ENCODE results near the gene ZNF502.

The ZNF502 gene

DNA sequence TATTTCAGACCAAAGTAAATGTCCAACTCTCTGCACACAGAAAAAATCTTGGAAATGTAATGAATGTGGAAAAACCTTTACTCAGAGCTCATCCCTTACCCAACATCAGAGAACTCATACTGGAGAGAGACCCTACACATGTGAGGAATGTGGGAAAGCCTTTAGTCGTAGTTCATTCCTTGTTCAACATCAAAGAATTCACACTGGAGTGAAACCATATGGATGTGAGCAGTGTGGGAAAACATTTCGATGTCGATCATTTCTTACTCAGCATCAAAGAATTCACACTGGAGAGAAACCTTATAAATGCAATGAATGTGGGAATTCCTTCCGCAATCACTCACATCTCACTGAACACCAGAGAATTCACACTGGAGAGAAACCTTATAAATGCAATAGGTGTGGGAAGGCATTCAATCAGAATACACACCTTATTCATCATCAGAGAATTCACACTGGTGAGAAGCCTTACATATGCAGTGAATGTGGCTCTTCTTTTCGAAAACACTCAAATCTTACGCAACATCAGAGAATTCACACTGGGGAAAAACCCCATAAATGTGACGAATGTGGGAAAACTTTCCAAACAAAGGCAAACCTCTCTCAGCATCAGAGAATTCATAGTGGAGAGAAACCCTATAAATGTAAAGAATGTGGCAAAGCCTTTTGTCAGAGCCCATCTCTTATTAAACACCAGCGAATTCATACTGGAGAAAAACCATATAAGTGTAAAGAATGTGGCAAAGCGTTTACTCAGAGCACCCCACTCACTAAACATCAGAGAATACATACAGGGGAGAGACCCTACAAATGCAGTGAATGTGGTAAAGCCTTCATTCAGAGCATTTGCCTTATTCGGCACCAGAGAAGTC lies 9.0 kb downstream of the ZNF502 start:
- H3K36me3 ChIP-seq (ENCODE audit: control insufficient read depth in 2 of 2, insufficient read depth in 1 of 2, low read length in 2 of 2), result peaks cover 0 to 12% of the 10 kb centered on the region in 2 experiments; a peak in 1 of 3 replicates
- no peaks in the 10 kb centered on the region for H3K9me3 ChIP-seq (ENCODE audit: control insufficient read depth, insufficient read depth, low read depth, low read length)
- H3K27ac ChIP-seq (ENCODE audit: extremely low read depth, low read depth, low read length), result no peak overlapping the region
- TF ChIP-seq TRIM28 (IDR thresholded peaks at IDR 0.05; ENCODE audit: borderline replicate concordance, low read length) (peak; percentile 89; the same call in 1 of the 2 replicates), SETDB1 (IDR thresholded peaks at IDR 0.05; ENCODE audit: insufficient read length, low read length) (peak; percentile 98), ZNF274 (IDR thresholded peaks at IDR 0.05; ENCODE audit: low read length) (peak; percentile 68), ZNF274 (tag by site-specific recombination; IDR thresholded peaks at IDR 0.05; ENCODE audit: borderline replicate concordance) (peak; percentile 90; the same call in 1 of the 2 replicates), ZNF133 (tag by site-specific recombination; IDR thresholded peaks at IDR 0.05) (no peak)
- ChIA-PET CTCF (interaction anchor here (0.7 kb wide), 1 partner anchor 193 kb away, joined by 3 read pairs; no protein-coding TSS in a partner anchor), POLR2A (interaction anchor here (0.8 to 1.6 kb wide), 2 partner anchors 8 to 9 kb away, joined by 3 to 4 read pairs; partner anchors contain the start of genes ZNF501 and ZNF502)
- H3K4me1 ChIP-seq (ENCODE audit: control insufficient read depth, insufficient read depth, low read length), result no peaks in the 10 kb centered on the region
- no peak overlapping the region for H3K4me3 ChIP-seq (ENCODE audit: low read depth, low read length)

- peaks cover 0 to 12% of the 10 kb centered on the region in 2 experiments; a peak in 1 of 3 replicates for H3K36me3 ChIP-seq (ENCODE audit: control insufficient read depth in 2 of 2, insufficient read depth in 1 of 2, low read length in 2 of 2)
- ChIA-PET CTCF (interaction anchor here (0.7 kb wide), 1 partner anchor 193 kb away, joined by 3 read pairs; no protein-coding TSS in a partner anchor), POLR2A (interaction anchor here (1.6 kb wide), 1 partner anchor 10 kb away, joined by 4 read pairs; the partner anchor contains the start of gene ZNF502)
- no peak overlapping the region for H3K27ac ChIP-seq (ENCODE audit: extremely low read depth, low read depth, low read length)
- H3K4me1 ChIP-seq (ENCODE audit: control insufficient read depth, insufficient read depth, low read length), result no peaks in the 10 kb centered on the region
- TF ChIP-seq, protein P1, sequence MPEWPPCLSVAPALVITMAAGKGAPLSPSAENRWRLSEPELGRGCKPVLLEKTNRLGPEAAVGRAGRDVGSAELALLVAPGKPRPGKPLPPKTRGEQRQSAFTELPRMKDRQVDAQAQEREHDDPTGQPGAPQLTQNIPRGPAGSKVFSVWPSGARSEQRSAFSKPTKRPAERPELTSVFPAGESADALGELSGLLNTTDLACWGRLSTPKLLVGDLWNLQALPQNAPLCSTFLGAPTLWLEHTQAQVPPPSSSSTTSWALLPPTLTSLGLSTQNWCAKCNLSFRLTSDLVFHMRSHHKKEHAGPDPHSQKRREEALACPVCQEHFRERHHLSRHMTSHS (tag by site-specific recombination; IDR thresholded peaks at IDR 0.05), result no peak
- TF ChIP-seq ZNF274 (IDR thresholded peaks at IDR 0.05; ENCODE audit: low read length) (0 out of 2 replicates have a peak, but pooled peaks have one; percentile 42), ZNF274 (tag by site-specific recombination; IDR thresholded peaks at IDR 0.05; ENCODE audit: borderline replicate concordance) (peak; percentile 78; the same call in 1 of the 2 replicates)
- no peak overlapping the region for H3K4me3 ChIP-seq (ENCODE audit: low read depth, low read length)
- H3K9me3 ChIP-seq (ENCODE audit: control insufficient read depth, insufficient read depth, low read depth, low read length), result no peaks in the 10 kb centered on the region
Measured at GRCh38 chr3:44722103-44722401, 9.6 kb downstream of the ZNF502 start.

DNA sequence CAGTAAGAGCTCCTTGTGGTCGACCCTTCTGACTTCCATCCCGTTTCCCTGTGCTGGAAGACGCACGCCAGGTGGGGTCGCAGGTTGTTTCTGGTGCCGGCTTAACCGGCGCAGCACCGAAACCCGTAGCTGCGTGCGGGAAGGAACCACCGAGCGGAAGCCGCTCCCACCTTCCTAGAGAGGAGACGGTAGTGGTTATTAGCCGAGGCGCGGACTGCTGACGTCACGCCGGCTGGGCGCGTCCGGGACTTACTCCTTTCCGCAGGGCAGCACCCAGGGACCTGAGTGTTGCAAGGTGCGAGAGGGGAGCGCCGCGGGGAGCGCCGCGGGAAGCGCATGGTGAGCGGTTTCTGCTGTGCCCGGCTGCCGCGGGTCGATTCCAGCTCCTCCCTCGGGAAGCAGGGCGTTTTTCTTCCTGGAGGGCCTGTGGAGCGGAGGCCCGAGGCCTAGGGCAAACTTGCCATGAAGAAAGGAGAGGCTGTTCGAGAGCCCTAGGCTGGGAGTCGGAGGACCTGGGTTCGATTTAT lies 17.0 kb downstream of the ZNF502 start, which contains the start of gene ZNF501:
ZNF501 (plus strand) TSS at position 252 of the 527 bp plus-strand sequence. CDS start 4,787 bp downstream, outside the sequence.
- H3K4me3 ChIP-seq (ENCODE audit: low read depth, low read length), result peak within 1 kb of the TSS; percentile 60
- ChIA-PET CTCF (interaction anchor here (0.7 to 1.0 kb wide), 3 partner anchors 17 to 90 kb away, joined by 3 read pairs; partner anchors contain the start of gene ZNF502), POLR2A (interaction anchor here (0.9 to 2.2 kb wide), 6 partner anchors 8 to 219 kb away, joined by 3 to 26 read pairs (median 4); partner anchors contain the start of genes KIAA1143, KIF15 and ZNF502)
- H3K27ac ChIP-seq (ENCODE audit: extremely low read depth, low read depth, low read length), result no peak within 1 kb of the TSS
- H3K9me3 ChIP-seq (ENCODE audit: control insufficient read depth, insufficient read depth, low read depth, low read length), result no peaks in the 10 kb centered on the region
- no peaks in the 10 kb centered on the region for H3K4me1 ChIP-seq (ENCODE audit: control insufficient read depth, insufficient read depth, low read length)
- peaks cover 0 to 30% of the 10 kb centered on the region in 2 experiments; a peak in 1 of 3 replicates for H3K36me3 ChIP-seq (ENCODE audit: control insufficient read depth in 2 of 2, insufficient read depth in 1 of 2, low read length in 2 of 2)
- TF ChIP-seq ZNF610 (tag by site-specific recombination; IDR thresholded peaks at IDR 0.05; ENCODE audit: borderline replicate concordance), result peak; percentile 97
- no peak for TF ChIP-seq FEZF1 (tag by site-specific recombination; IDR thresholded peaks at IDR 0.05)
- TF ChIP-seq ZNF16 (tag by site-specific recombination; IDR thresholded peaks at IDR 0.05; ENCODE audit: low read depth), result no peak
- peak; percentile 4 for TF ChIP-seq ZNF510 (tag by site-specific recombination; IDR thresholded peaks at IDR 0.05; ENCODE audit: insufficient replicate concordance)
- peak; percentile 75; the same call in 1 of the 2 replicates for TF ChIP-seq ZNF76 (tag by site-specific recombination; IDR thresholded peaks at IDR 0.05; ENCODE audit: borderline replicate concordance, low read depth)
- 0 out of 2 replicates have a peak, but pooled peaks have one; percentile 35 for TF ChIP-seq YY1 (tag by site-specific recombination; IDR thresholded peaks at IDR 0.05)
- no peak for TF ChIP-seq ZNF473 (tag by site-specific recombination; IDR thresholded peaks at IDR 0.05)
- TF ChIP-seq PATZ1 (tag by site-specific recombination; IDR thresholded peaks at IDR 0.05), result no peak
- TF ChIP-seq ZNF596 (tag by site-specific recombination; IDR thresholded peaks at IDR 0.05), result no peak
- no peak for TF ChIP-seq ZNF560 (tag by site-specific recombination; IDR thresholded peaks at IDR 0.05; ENCODE audit: borderline replicate concordance)
- no peak for TF ChIP-seq ZNF10 (tag by site-specific recombination; IDR thresholded peaks at IDR 0.05)
- no peak for TF ChIP-seq YY2 (tag by site-specific recombination; IDR thresholded peaks at IDR 0.05)
- no peak for TF ChIP-seq PRDM6 (tag by site-specific recombination; IDR thresholded peaks at IDR 0.05)
- no peak for TF ChIP-seq ZNF174 (tag by site-specific recombination; IDR thresholded peaks at IDR 0.05)
- no peak for TF ChIP-seq ZNF701 (tag by site-specific recombination; IDR thresholded peaks at IDR 0.05)
- TF ChIP-seq ZNF37A (tag by site-specific recombination; IDR thresholded peaks at IDR 0.05), result no peak
- TF ChIP-seq ZNF624 (tag by site-specific recombination; IDR thresholded peaks at IDR 0.05), result no peak
